Naive B cell (primary cell): ENCODE measurements around the gene OLIG1. TPM values are rescaled to one million over a fixed set of nuclear protein-coding genes. Genes with fewer than 3 reads are reported as not detected.

ENCODE experiments used
- ATAC-seq, 2 donors: fragments of 150-1000 bp; cut with Tn5 transposase; 2 replicates each; pipeline ENCODE4 v1.10.0; 2021; ENCODE audit warnings: low read depth in 2 of 2, mild to moderate bottlenecking in 2 of 2, moderate library complexity in 2 of 2
- DNase-seq: peaks from one replicate; pipeline ENCODE4 v3.0.0; 2022
- H3K27ac Mint-ChIP-seq, 6 donors: one replicate each; pipeline ENCODE4 v1.8.0; 2020 to 2022; ENCODE audit warnings: mild to moderate bottlenecking in 6 of 6, mixed read lengths in 6 of 6, moderate library complexity in 5 of 6, inconsistent platforms in 2 of 6
- H3K27me3 Mint-ChIP-seq, 3 donors: one replicate each; pipeline ENCODE4 v1.8.0; 2021 to 2022; ENCODE audit warnings: mixed read lengths in 3 of 3, mild to moderate bottlenecking in 1 of 3
- H3K36me3 Mint-ChIP-seq, 2 donors: one replicate each; pipeline ENCODE4 v1.8.0; 2020 to 2022; ENCODE audit warnings: mixed read lengths in 2 of 2, inconsistent platforms in 1 of 2, mild to moderate bottlenecking in 1 of 2
- H3K4me1 Mint-ChIP-seq, 3 donors: one replicate each; pipeline ENCODE4 v1.8.0; 2020 to 2022; ENCODE audit warnings: mixed read lengths in 3 of 3, inconsistent platforms in 1 of 3, mild to moderate bottlenecking in 1 of 3, moderate library complexity in 1 of 3
- H3K4me3 Mint-ChIP-seq, 8 donors: one replicate each; pipeline ENCODE4 v1.8.0; 2020 to 2022; ENCODE audit warnings: mild to moderate bottlenecking in 8 of 8, mixed read lengths in 8 of 8, moderate library complexity in 8 of 8, inconsistent platforms in 2 of 8
- H3K9me3 Mint-ChIP-seq, 7 donors: one replicate each; pipeline ENCODE4 v1.8.0; 2020 to 2022; ENCODE audit warnings: mixed read lengths in 7 of 7, mild to moderate bottlenecking in 5 of 7, inconsistent platforms in 2 of 7, moderate library complexity in 1 of 7
- polyA plus RNA-seq, 6 donors: library from polyadenylated mRNA; unstranded; fragments of 300-500 nt; fragmentation: Illumina TruSeq; gene quantifications; one replicate each; pipeline ENCODE4 v1.2.3, GENCODE V29; 2021; ENCODE audit warnings: low read depth in 6 of 6

Gene OLIG1
- polyA plus RNA-seq, 6 donors from 2014 or later, result not detected

- H3K27ac Mint-ChIP-seq, result no peak overlapping the region
- no peaks in the 10 kb centered on the region for H3K36me3 Mint-ChIP-seq
- DNase-seq, result no peak
- no peak overlapping the region for H3K4me3 Mint-ChIP-seq
- H3K4me1 Mint-ChIP-seq, result peaks cover 0 to 4% (median 1%) of the 10 kb centered on the region in 3 donors
- no peak for ATAC-seq
- H3K9me3 Mint-ChIP-seq, result peaks cover 0 to 4% (median 0%) of the 10 kb centered on the region in 7 donors
- peaks cover 59 to 82% (median 73%) of the 10 kb centered on the region in 3 donors for H3K27me3 Mint-ChIP-seq
Observed at GRCh38 chr21:33035147-33035546, 34.8 kb upstream of the OLIG1 start.

- Mint-ChIP-seq H3K4me3 (no peak overlapping the region), H3K27me3 (peaks cover 66 to 80% (median 73%) of the 10 kb centered on the region in 3 donors), H3K9me3 (peaks cover 0 to 8% (median 1%) of the 10 kb centered on the region in 7 donors), H3K4me1 (no peaks in the 10 kb centered on the region), H3K36me3 (peaks cover 0 to 7% of the 10 kb centered on the region in 2 donors), H3K27ac (no peak overlapping the region)
- ATAC-seq (no peak), DNase-seq (no peak)
Observed at GRCh38 chr21:33036430-33037162, 33.3 kb upstream of the OLIG1 start.

- no peak overlapping the region for H3K27ac Mint-ChIP-seq
- peaks cover 0 to 8% (median 1%) of the 10 kb centered on the region in 7 donors for H3K9me3 Mint-ChIP-seq
- peaks cover 0 to 7% of the 10 kb centered on the region in 2 donors for H3K36me3 Mint-ChIP-seq
- H3K4me1 Mint-ChIP-seq, result no peaks in the 10 kb centered on the region
- DNase-seq (no peak), ATAC-seq (no peak)
- H3K27me3 Mint-ChIP-seq, result peaks cover 61 to 80% (median 70%) of the 10 kb centered on the region in 3 donors
- no peak overlapping the region for H3K4me3 Mint-ChIP-seq
Observed at GRCh38 chr21:33037501-33037900, 32.4 kb upstream of the OLIG1 start.

- DNase-seq (no peak), ATAC-seq (no peak)
- Mint-ChIP-seq H3K9me3 (peaks cover 0 to 8% (median 1%) of the 10 kb centered on the region in 7 donors), H3K27ac (peak overlapping the region in 1 of 6 donors; percentile 58), H3K4me1 (no peaks in the 10 kb centered on the region), H3K27me3 (peaks cover 62 to 81% (median 78%) of the 10 kb centered on the region in 3 donors), H3K4me3 (no peak overlapping the region), H3K36me3 (peaks cover 0 to 7% of the 10 kb centered on the region in 2 donors)
Observed at GRCh38 chr21:33039536-33039935, 30.4 kb upstream of the OLIG1 start.

- Mint-ChIP-seq H3K27ac (no peak overlapping the region), H3K4me3 (no peak overlapping the region), H3K36me3 (peaks cover 0 to 7% of the 10 kb centered on the region in 2 donors), H3K9me3 (peaks cover 0 to 8% (median 1%) of the 10 kb centered on the region in 7 donors), H3K27me3 (peaks cover 58 to 79% (median 78%) of the 10 kb centered on the region in 3 donors), H3K4me1 (no peaks in the 10 kb centered on the region)
- DNase-seq (no peak), ATAC-seq (no peak)
Observed at GRCh38 chr21:33040215-33040614, 29.7 kb upstream of the OLIG1 start.

- ATAC-seq (no peak), DNase-seq (no peak)
- Mint-ChIP-seq H3K27me3 (peaks cover 59 to 85% (median 79%) of the 10 kb centered on the region in 3 donors), H3K27ac (no peak overlapping the region), H3K4me1 (no peaks in the 10 kb centered on the region), H3K9me3 (peaks cover 0 to 8% (median 1%) of the 10 kb centered on the region in 7 donors), H3K4me3 (no peak overlapping the region), H3K36me3 (peaks cover 0 to 7% of the 10 kb centered on the region in 2 donors)
Observed at GRCh38 chr21:33041981-33042380, 28.0 kb upstream of the OLIG1 start.

- no peak for ATAC-seq
- peak overlapping the region in 1 of 6 donors; percentile 6 for H3K27ac Mint-ChIP-seq
- H3K9me3 Mint-ChIP-seq, result peaks cover 0 to 8% (median 1%) of the 10 kb centered on the region in 7 donors
- peaks cover 0 to 7% of the 10 kb centered on the region in 2 donors for H3K36me3 Mint-ChIP-seq
- no peak overlapping the region for H3K4me3 Mint-ChIP-seq
- DNase-seq, result no peak
- peaks cover 59 to 85% (median 79%) of the 10 kb centered on the region in 3 donors for H3K27me3 Mint-ChIP-seq
- no peaks in the 10 kb centered on the region for H3K4me1 Mint-ChIP-seq
Observed at GRCh38 chr21:33042812-33043211, 27.1 kb upstream of the OLIG1 start.

- H3K36me3 Mint-ChIP-seq, result no peaks in the 10 kb centered on the region
- no peaks in the 10 kb centered on the region for H3K9me3 Mint-ChIP-seq
- peaks cover 42 to 81% (median 75%) of the 10 kb centered on the region in 3 donors for H3K27me3 Mint-ChIP-seq
- DNase-seq (no peak), ATAC-seq (no peak)
- no peak overlapping the region for H3K27ac Mint-ChIP-seq
- H3K4me3 Mint-ChIP-seq, result no peak overlapping the region
- H3K4me1 Mint-ChIP-seq, result no peaks in the 10 kb centered on the region
Observed at GRCh38 chr21:33046455-33046854, 23.5 kb upstream of the OLIG1 start.

- Mint-ChIP-seq H3K27me3 (peaks cover 39 to 78% (median 71%) of the 10 kb centered on the region in 3 donors), H3K36me3 (no peaks in the 10 kb centered on the region), H3K4me3 (no peak overlapping the region), H3K4me1 (no peaks in the 10 kb centered on the region), H3K27ac (no peak overlapping the region), H3K9me3 (no peaks in the 10 kb centered on the region)
- ATAC-seq (no peak), DNase-seq (no peak)
Observed at GRCh38 chr21:33047231-33047630, 22.7 kb upstream of the OLIG1 start.

- DNase-seq, result no peak
- ATAC-seq, result no peak
- Mint-ChIP-seq H3K36me3 (no peaks in the 10 kb centered on the region), H3K27ac (no peak overlapping the region), H3K4me3 (no peak overlapping the region), H3K9me3 (peaks cover 0 to 3% (median 0%) of the 10 kb centered on the region in 7 donors), H3K27me3 (peaks cover 31 to 74% (median 70%) of the 10 kb centered on the region in 3 donors), H3K4me1 (no peaks in the 10 kb centered on the region)
Observed at GRCh38 chr21:33051925-33052324, 18.0 kb upstream of the OLIG1 start.

- Mint-ChIP-seq H3K4me3 (no peak overlapping the region), H3K27me3 (peaks cover 26 to 66% (median 61%) of the 10 kb centered on the region in 3 donors), H3K27ac (no peak overlapping the region), H3K36me3 (no peaks in the 10 kb centered on the region), H3K4me1 (peaks cover 0 to 3% (median 0%) of the 10 kb centered on the region in 3 donors), H3K9me3 (peaks cover 0 to 3% (median 0%) of the 10 kb centered on the region in 7 donors)
- DNase-seq, result no peak
- ATAC-seq, result no peak
Observed at GRCh38 chr21:33053951-33054350, 16.0 kb upstream of the OLIG1 start.

- Mint-ChIP-seq H3K36me3 (no peaks in the 10 kb centered on the region), H3K27ac (no peak overlapping the region), H3K4me1 (peaks cover 0 to 3% (median 0%) of the 10 kb centered on the region in 3 donors), H3K9me3 (peaks cover 0 to 3% (median 0%) of the 10 kb centered on the region in 7 donors), H3K4me3 (no peak overlapping the region), H3K27me3 (peaks cover 31 to 74% (median 67%) of the 10 kb centered on the region in 3 donors)
- ATAC-seq, result no peak
- no peak for DNase-seq
Observed at GRCh38 chr21:33055991-33056390, 13.9 kb upstream of the OLIG1 start.

- Mint-ChIP-seq H3K36me3 (no peaks in the 10 kb centered on the region), H3K27me3 (peaks cover 41 to 80% (median 69%) of the 10 kb centered on the region in 3 donors), H3K4me1 (peaks cover 0 to 3% (median 0%) of the 10 kb centered on the region in 3 donors), H3K27ac (no peak overlapping the region), H3K9me3 (peaks cover 0 to 3% (median 0%) of the 10 kb centered on the region in 7 donors), H3K4me3 (no peak overlapping the region)
- ATAC-seq, result no peak
- DNase-seq, result no peak
Observed at GRCh38 chr21:33057385-33057940, 12.5 kb upstream of the OLIG1 start.

GRCh38 chr21:33058527-33058926, 11.4 kb upstream of the OLIG1 start:
- Mint-ChIP-seq H3K4me3 (no peak overlapping the region), H3K36me3 (no peaks in the 10 kb centered on the region), H3K27ac (no peak overlapping the region), H3K27me3 (peaks cover 41 to 80% (median 69%) of the 10 kb centered on the region in 3 donors), H3K9me3 (peaks cover 0 to 3% (median 0%) of the 10 kb centered on the region in 7 donors), H3K4me1 (peaks cover 0 to 3% (median 0%) of the 10 kb centered on the region in 3 donors)
- ATAC-seq, result no peak
- DNase-seq, result no peak
